NB4 (cell line): ENCODE data around the gene LMAN1.

Experiments used
- MYC ChIP-seq: IDR thresholded peaks from 2 replicates; pipeline ENCODE4 v1.6.1; 2011; ENCODE audit warnings: low read depth, low read length
- TF ChIP-seq, protein P1 (sequence below): IDR thresholded peaks from one replicate; pipeline ENCODE4 v1.5.1; 2012; ENCODE audit warnings: low read depth, low read length

DNA sequence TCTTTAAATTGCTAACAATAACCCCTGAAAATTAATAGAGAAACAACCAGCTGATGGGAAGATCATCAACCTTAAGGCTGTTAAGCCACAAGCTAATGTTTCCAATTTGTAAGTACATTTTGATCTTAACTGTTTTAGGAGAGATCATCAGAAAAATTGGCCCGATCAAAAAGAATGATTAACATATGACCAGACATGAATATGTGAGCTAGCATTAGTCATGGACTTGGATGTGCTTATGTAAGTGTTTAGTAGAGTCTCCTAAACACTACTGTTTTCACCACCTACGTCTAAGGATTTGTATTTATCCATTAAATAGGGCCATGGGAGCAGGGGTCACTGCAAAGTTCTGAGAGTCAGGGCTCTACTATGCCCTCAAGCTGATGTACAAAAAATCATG is 4.3 kb downstream of the LMAN1 start:
- TF ChIP-seq, protein P1, sequence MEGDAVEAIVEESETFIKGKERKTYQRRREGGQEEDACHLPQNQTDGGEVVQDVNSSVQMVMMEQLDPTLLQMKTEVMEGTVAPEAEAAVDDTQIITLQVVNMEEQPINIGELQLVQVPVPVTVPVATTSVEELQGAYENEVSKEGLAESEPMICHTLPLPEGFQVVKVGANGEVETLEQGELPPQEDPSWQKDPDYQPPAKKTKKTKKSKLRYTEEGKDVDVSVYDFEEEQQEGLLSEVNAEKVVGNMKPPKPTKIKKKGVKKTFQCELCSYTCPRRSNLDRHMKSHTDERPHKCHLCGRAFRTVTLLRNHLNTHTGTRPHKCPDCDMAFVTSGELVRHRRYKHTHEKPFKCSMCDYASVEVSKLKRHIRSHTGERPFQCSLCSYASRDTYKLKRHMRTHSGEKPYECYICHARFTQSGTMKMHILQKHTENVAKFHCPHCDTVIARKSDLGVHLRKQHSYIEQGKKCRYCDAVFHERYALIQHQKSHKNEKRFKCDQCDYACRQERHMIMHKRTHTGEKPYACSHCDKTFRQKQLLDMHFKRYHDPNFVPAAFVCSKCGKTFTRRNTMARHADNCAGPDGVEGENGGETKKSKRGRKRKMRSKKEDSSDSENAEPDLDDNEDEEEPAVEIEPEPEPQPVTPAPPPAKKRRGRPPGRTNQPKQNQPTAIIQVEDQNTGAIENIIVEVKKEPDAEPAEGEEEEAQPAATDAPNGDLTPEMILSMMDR = no peak
- TF ChIP-seq MYC = no peak
